NCI-H1105 (cell line): ENCODE measurements around the gene BOLA2B.
"Not testable (repeated sequence)": the region's sequence is repeated elsewhere in the genome, so short reads cannot be mapped to it uniquely, and the experiment has no call there.

Experiments used
- DNase-seq: peaks from one replicate; lab custom pipeline; 2025; lab: John Stamatoyannopoulos, UW

BOLA2B gene

GRCh38 chr16:30184096-30184890, 9.2 kb downstream of the BOLA2B start:
- DNase-seq = peak; percentile 53

DNA sequence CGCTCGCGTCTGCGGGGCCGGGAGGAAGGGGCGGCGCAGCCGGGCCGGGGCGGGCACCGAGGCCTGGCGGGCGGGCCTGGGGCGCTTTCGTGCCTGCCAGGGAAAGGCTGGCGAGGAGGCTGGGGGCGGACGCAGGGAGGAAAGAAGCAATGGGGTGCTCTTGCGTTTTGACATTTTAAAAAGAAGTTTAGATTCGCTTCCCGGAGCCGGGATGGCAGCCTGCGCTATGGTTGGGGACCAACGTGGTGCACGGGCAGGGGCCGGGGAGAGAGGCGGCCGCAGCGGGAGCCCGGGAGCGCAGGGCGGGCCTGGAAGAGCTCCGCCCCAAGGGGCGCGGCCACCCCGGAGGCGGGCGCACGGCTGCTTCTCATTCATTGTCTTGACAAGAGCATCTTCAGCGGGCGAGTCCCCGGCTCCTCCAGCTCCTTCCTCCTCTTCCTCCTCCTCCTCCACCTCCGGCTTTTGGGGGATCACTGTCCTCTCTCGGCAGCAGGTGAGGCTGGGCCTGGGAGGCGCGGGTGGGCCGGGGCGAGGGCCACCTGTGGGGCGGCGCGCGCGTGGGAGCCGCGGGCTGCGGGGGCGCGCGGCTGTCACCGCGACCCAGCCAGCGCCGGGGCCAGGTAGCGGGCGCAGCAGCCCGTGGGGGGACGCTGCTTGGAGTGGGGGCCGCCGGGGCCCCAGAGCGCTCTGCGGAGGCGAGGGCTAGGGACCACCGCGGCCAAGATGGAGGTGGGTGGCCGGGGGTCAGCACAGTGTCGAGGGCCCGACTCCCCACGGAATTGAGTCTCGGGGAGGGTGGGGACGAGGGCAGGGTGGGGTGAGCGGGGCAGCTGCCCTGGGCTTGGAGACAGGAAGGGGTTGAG, 10.0 kb downstream of the BOLA2B start, which contains the start of gene CORO1A:
Gene CORO1A (plus strand): TSS at position 370 of the 863 bp plus-strand sequence. CDS start 1,608 bp downstream, outside the sequence.
- DNase-seq = peak; percentile 34

DNA sequence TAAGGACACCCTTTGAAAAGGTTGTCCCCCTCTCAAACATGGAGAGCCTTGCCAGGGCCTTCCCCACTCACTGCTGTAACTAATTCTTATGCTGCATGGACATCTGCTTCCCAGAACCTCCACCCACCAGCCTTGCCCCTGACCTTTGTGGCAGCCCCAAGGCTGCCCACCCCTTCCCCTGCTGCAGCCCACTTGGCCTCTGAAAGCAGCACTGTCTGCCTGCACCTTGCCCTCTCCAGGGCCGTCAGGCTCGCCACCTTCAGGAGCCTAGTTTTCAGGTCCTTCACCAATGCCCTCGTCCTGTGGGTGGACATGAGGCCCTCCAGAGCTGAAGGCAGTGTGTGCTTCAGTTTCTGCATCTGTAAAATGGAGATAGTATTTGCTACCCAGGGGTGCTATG, 12.7 kb downstream of the BOLA2B start:
- DNase-seq = no peak

DNA sequence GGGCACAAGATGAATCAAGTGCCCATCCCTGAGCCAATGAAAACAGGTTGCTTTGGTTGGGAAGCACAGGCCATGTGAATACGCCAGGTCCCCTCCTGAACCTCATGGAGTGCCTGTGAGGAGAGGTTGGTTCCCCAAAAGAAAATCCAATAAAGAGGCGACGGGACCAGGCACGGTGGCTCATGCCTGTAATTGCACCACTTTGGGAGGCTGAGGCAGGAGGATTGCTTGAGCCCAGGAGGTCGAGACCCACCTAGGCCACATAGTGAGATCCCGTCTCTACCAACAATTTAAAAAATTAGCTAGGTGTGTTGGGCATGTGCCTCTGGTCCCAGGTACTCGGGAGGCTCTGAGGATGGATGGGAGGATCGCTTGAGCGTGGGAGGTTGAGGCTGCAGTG, 13.5 kb downstream of the BOLA2B start:
- DNase-seq = no peak

GRCh38 chr16:30179195-30179594, 14.3 kb downstream of the BOLA2B start:
- DNase-seq = no peak

DNA sequence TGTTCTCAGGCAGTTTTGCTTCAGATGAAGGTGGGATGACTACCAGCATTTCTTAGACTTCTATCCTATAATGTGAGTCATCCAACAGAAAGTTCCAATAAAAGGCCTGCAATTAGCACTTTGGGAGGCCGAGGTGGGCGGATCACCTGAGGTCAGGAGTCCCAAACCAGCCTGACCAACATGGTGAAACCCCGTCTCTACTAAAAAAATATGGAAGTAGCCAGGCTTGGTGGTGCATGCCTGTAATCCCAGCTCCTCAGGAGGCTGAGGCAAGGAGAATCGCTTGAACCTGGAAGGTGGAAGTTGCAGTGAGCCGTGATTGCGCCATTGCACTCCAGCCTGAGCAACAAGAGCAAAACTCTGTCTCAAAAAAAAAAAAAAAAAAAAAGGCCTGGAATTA, 16.6 kb downstream of the BOLA2B start:
- DNase-seq = not testable (repeated sequence)

GRCh38 chr16:30173054-30173453, 20.4 kb downstream of the BOLA2B start:
- no peak for DNase-seq

DNA sequence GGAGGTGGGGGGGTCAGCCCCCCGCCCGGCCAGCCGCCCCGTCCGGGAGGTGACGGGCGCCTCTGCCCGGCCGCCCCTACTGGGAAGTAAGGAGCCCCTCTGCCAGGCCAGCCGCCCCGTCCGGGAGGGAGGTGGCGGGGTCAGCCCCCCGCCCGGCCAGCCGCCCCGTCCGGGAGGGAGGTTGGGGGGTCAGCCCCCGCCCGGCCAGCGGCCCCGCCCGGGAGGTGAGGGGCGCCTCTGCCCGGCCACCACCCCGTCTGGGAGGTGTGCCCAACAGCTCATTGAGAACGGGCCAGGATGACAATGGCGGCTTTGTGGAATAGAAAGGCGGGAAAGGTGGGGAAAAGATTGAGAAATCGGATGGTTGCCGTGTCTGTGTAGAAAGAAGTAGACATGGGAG, 23.3 kb downstream of the BOLA2B start:
- not testable (repeated sequence) for DNase-seq

GRCh38 chr16:30169416-30169815, 24.1 kb downstream of the BOLA2B start:
- not testable (repeated sequence) for DNase-seq

- not testable (repeated sequence) for DNase-seq
These were observed 24.7 kb downstream of the BOLA2B start for GRCh38 chr16:30168746-30169145.

- DNase-seq = no peak
These were observed 27.1 kb downstream of the BOLA2B start for GRCh38 chr16:30166202-30166902.

GRCh38 chr16:30163538-30163937, 29.9 kb downstream of the BOLA2B start:
- DNase-seq = no peak

- DNase-seq = no peak
These were observed 36.3 kb downstream of the BOLA2B start for GRCh38 chr16:30157214-30157613.

GRCh38 chr16:30155188-30155587, 38.3 kb downstream of the BOLA2B start:
- DNase-seq = no peak

DNA sequence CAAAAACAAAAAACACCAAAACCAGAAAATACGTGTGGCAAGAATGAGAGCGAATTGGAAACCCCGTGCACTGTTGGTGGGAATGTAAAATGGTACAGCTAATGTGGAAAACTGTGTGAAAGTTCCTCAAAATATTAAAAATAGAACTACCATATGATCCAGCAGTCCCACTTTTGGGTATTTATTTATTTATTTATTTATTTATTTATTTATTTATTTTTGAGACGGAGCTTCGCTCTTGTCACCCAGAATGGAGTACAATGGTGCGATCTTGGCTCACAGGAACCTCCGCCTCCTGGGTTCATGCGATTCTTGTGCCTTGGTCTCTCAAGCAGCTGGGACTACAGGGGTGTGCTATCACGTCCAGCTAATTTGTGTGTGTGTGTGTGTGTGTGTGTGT, 40.9 kb downstream of the BOLA2B start:
- DNase-seq = no peak

DNA sequence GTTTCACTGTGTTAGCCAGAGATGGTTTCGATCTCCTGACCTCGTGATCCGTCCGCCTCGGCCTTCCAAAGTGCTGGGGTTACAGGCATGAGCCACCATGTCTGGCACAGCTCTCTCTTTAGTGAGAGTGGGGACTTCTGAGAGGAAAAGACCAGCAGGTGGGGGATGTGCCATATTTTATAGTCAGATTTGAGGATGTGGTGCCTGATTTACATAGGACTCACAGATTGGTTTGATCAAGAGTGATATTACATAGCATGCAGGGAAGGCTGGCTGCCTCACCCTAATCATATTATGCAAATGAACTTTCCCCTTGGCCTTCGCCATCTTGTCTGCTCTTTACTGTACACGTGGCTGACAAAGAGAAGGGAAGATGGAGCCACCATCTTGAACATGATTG, 42.4 kb downstream of the BOLA2B start:
- no peak for DNase-seq

GRCh38 chr16:30149250-30149930, 44.1 kb downstream of the BOLA2B start:
- no peak for DNase-seq

DNA sequence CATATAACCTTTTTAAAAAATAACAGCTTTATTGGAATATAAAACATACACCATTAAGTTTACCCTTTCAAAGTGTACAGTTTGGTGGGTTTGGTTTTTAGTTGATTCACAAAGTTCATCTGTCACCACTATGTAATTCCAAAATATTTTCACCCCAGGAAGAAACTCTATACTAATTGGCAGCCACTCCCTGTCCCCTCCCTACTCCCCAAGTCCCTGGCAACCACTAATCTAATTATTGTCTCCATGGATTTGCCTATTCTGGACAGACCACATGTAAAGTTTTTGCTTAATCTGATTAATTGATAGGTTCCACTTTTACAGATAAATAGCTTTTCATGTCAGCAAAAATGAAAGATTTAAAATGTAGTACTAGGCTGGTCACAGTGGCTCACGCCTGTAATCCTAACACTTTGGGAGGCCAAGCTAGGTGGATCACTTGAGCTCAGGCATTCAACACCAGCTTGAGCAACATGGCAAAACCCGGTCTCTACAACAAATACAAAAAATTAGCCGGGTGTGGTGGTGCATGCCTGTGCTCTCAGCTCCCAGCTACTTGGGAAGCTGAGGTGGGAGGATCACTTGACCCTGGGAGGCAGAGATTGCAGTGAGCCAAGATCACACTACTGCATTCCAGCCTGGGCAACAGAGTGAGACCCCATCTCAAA, 45.5 kb downstream of the BOLA2B start:
- DNase-seq = no peak

- DNase-seq = no peak
These were observed 47.8 kb downstream of the BOLA2B start for GRCh38 chr16:30145657-30146056.

GRCh38 chr16:30144917-30145316, 48.5 kb downstream of the BOLA2B start:
- DNase-seq = no peak

- DNase-seq = no peak
These were observed 49.4 kb downstream of the BOLA2B start for GRCh38 chr16:30144017-30144416.
